ENCODE results near the gene DAND5. TPM values are rescaled to one million over a fixed set of nuclear protein-coding genes. Genes with fewer than 3 reads are reported as not detected.

Gene DAND5
- total RNA-seq, 2 experiments from 2014 or later: not detected

GRCh38 chr19:12985049-12985776 is 15.8 kb downstream of the DAND5 start:
- no peak overlapping the region for H3K4me3 Mint-ChIP-seq
- intact Hi-C loops (cut with micrococcal nuclease): loop anchor here (10.0 kb wide), 1 partner anchor 50 kb away; no protein-coding TSS in a partner anchor
- no peak overlapping the region for H3K27ac Mint-ChIP-seq
- ATAC-seq: peak; percentile 45
- peaks cover 2% of the 10 kb centered on the region for H3K4me1 Mint-ChIP-seq (ENCODE audit: low read depth)
- POLR2A ChIA-PET: no interaction called here
- H3K36me3 Mint-ChIP-seq (ENCODE audit: low read depth): no peaks in the 10 kb centered on the region
- peaks cover 4% of the 10 kb centered on the region for H3K27me3 Mint-ChIP-seq
- no peaks in the 10 kb centered on the region for H3K9me3 Mint-ChIP-seq
- no peak for TF ChIP-seq CTCF (IDR thresholded peaks at IDR 0.05)
- DNase-seq: peak; percentile 44
- CTCF ChIA-PET: interaction anchor here (1.1 to 12.9 kb wide), 7 partner anchors 9 to 258 kb away, joined by 3 to 154 read pairs (median 11); no protein-coding TSS in a partner anchor

GRCh38 chr19:12986726-12987125 is 17.4 kb downstream of the DAND5 start:
- peaks cover 4% of the 10 kb centered on the region for H3K27me3 Mint-ChIP-seq
- DNase-seq: no peak
- no peak overlapping the region for H3K27ac Mint-ChIP-seq
- H3K4me1 Mint-ChIP-seq (ENCODE audit: low read depth): peaks cover 2% of the 10 kb centered on the region
- no peak overlapping the region for H3K4me3 Mint-ChIP-seq
- no peaks in the 10 kb centered on the region for H3K9me3 Mint-ChIP-seq
- no peaks in the 10 kb centered on the region for H3K36me3 Mint-ChIP-seq (ENCODE audit: low read depth)
- intact Hi-C loops (cut with micrococcal nuclease): loop anchor here (10.0 kb wide), 1 partner anchor 48 kb away; no protein-coding TSS in a partner anchor
- POLR2A ChIA-PET: no interaction called here
- ATAC-seq: no peak
- CTCF ChIA-PET: interaction anchor here (1.1 to 12.9 kb wide), 5 partner anchors 9 to 74 kb away, joined by 3 to 154 read pairs (median 11); no protein-coding TSS in a partner anchor
- TF ChIP-seq CTCF (IDR thresholded peaks at IDR 0.05): no peak

GRCh38 chr19:12987190-12987589 is 17.8 kb downstream of the DAND5 start:
- ATAC-seq (no peak), DNase-seq (no peak)
- no peak overlapping the region for H3K27ac Mint-ChIP-seq
- no peaks in the 10 kb centered on the region for H3K9me3 Mint-ChIP-seq
- H3K4me1 Mint-ChIP-seq (ENCODE audit: low read depth): peaks cover 2% of the 10 kb centered on the region
- H3K36me3 Mint-ChIP-seq (ENCODE audit: low read depth): no peaks in the 10 kb centered on the region
- peaks cover 4% of the 10 kb centered on the region for H3K27me3 Mint-ChIP-seq
- no peak for TF ChIP-seq CTCF (IDR thresholded peaks at IDR 0.05)
- CTCF ChIA-PET: interaction anchor here (2.4 kb wide), 1 partner anchor 22 kb away, joined by 11 read pairs; no protein-coding TSS in a partner anchor
- intact Hi-C loops (cut with micrococcal nuclease): loop anchor here (10.0 kb wide), 1 partner anchor 48 kb away; no protein-coding TSS in a partner anchor
- no peak overlapping the region for H3K4me3 Mint-ChIP-seq
- POLR2A ChIA-PET: no interaction called here

- Mint-ChIP-seq H3K9me3 (no peaks in the 10 kb centered on the region), H3K27ac (no peak overlapping the region), H3K36me3 (ENCODE audit: low read depth) (no peaks in the 10 kb centered on the region), H3K27me3 (peaks cover 4% of the 10 kb centered on the region), H3K4me3 (no peak overlapping the region), H3K4me1 (ENCODE audit: low read depth) (peaks cover 2% of the 10 kb centered on the region)
- DNase-seq: no peak
- ATAC-seq: no peak
- TF ChIP-seq CTCF (IDR thresholded peaks at IDR 0.05): no peak
- POLR2A ChIA-PET: no interaction called here
- CTCF ChIA-PET: no interaction called here
- intact Hi-C loops (cut with micrococcal nuclease): loop anchor here (10.0 kb wide), 1 partner anchor 47 kb away; no protein-coding TSS in a partner anchor
Observed at GRCh38 chr19:12987781-12988180, 18.4 kb downstream of the DAND5 start.

GRCh38 chr19:12990431-12990830 is 21.1 kb downstream of the DAND5 start:
- H3K36me3 Mint-ChIP-seq (ENCODE audit: low read depth): no peaks in the 10 kb centered on the region
- ChIA-PET POLR2A (no interaction called here), CTCF (no interaction called here)
- no peak overlapping the region for H3K4me3 Mint-ChIP-seq
- DNase-seq: no peak
- intact Hi-C loops (cut with micrococcal nuclease): no loop called here
- peaks cover 10% of the 10 kb centered on the region for H3K27me3 Mint-ChIP-seq
- TF ChIP-seq CTCF (IDR thresholded peaks at IDR 0.05): no peak
- ATAC-seq: no peak
- H3K4me1 Mint-ChIP-seq (ENCODE audit: low read depth): peaks cover 5% of the 10 kb centered on the region
- no peak overlapping the region for H3K27ac Mint-ChIP-seq
- H3K9me3 Mint-ChIP-seq: no peaks in the 10 kb centered on the region

Data from activated CD8-positive, alpha-beta T cell treated with anti-CD3 and anti-CD28 coated beads for 36 hours (primary cell).